GM23338 (cell line): ENCODE measurements around the gene LUZP2. TPM values are rescaled to one million over a fixed set of nuclear protein-coding genes. Genes with fewer than 3 reads are reported as not detected.

Experiments used
- ATAC-seq: fragments of 200-7000 bp; cut with Tn5 transposase; 3 replicates; pipeline ENCODE4 v1.9.1; 2020
- DNase-seq: peaks from one replicate; pipeline ENCODE4 v3.0.0-alpha.2; 2015; ENCODE audit warnings: low spot score
- H2AFZ ChIP-seq: fragments of 200-600 bp; sonication (generic); 2 replicates; pipeline ENCODE4 v1.8.0; 2016; ENCODE audit warnings: antibody characterized with exemption, mild to moderate bottlenecking, moderate library complexity
- H3F3A ChIP-seq: fragments of 200-600 bp; sonication (generic); replicated peaks from 2 replicates; pipeline ENCODE4 v1.8.0; 2017; ENCODE audit warnings: antibody characterized with exemption, mixed run types, low read depth
- H3K27ac ChIP-seq: fragments of 200-600 bp; sonication (generic); 2 replicates; pipeline ENCODE4 v1.6.1; 2016; ENCODE audit warnings: low read depth
- H3K27me3 ChIP-seq: fragments of 200-600 bp; sonication (generic); 2 replicates; pipeline ENCODE4 v1.8.0; 2016; ENCODE audit warnings: mild to moderate bottlenecking, mixed run types, moderate library complexity; ENCODE audit not compliant: insufficient read depth
- H3K36me3 ChIP-seq: fragments of 200-600 bp; sonication (generic); 2 replicates; pipeline ENCODE4 v1.8.0; 2016; ENCODE audit warnings: mild to moderate bottlenecking; ENCODE audit not compliant: insufficient read depth
- H3K4me1 ChIP-seq: fragments of 200-600 bp; sonication (generic); 2 replicates; pipeline ENCODE4 v1.8.0; 2016; ENCODE audit warnings: mild to moderate bottlenecking, moderate library complexity; ENCODE audit not compliant: insufficient read depth
- H3K4me2 ChIP-seq: fragments of 200-600 bp; sonication (generic); 2 replicates; pipeline ENCODE4 v1.7.1; 2017; ENCODE audit warnings: mixed run types
- H3K4me3 ChIP-seq: fragments of 200-600 bp; sonication (generic); 2 replicates; pipeline ENCODE4 v1.6.1; 2016; ENCODE audit warnings: mixed run types
- H3K79me2 ChIP-seq: fragments of 200-600 bp; sonication (generic); replicated peaks from 2 replicates; pipeline ENCODE4 v1.8.0; 2017; ENCODE audit warnings: mild to moderate bottlenecking; ENCODE audit not compliant: insufficient read depth
- H3K9me2 ChIP-seq: fragments of 200-600 bp; sonication (generic); 2 replicates; pipeline ENCODE4 v1.8.0; 2017; ENCODE audit not compliant: insufficient read depth
- H4K20me1 ChIP-seq: fragments of 200-600 bp; sonication (generic); replicated peaks from 2 replicates; pipeline ENCODE4 v1.8.0; 2017; ENCODE audit warnings: mild to moderate bottlenecking; ENCODE audit not compliant: insufficient read depth
- H3K27ac Mint-ChIP-seq: 2 replicates; pipeline ENCODE4 v1.8.0; 2020; ENCODE audit warnings: inconsistent platforms, mild to moderate bottlenecking, moderate library complexity, mixed read lengths
- H3K27me3 Mint-ChIP-seq: 3 replicates; pipeline ENCODE4 v1.8.0; 2022; ENCODE audit warnings: low read depth, mild to moderate bottlenecking, moderate library complexity, mixed read lengths, inconsistent platforms; ENCODE audit not compliant: insufficient read depth, poor library complexity
- H3K36me3 Mint-ChIP-seq: 3 replicates; pipeline ENCODE4 v1.8.0; 2021; ENCODE audit warnings: low read depth, mild to moderate bottlenecking, inconsistent platforms, moderate library complexity, mixed read lengths
- H3K4me1 Mint-ChIP-seq: 3 replicates; pipeline ENCODE4 v1.8.0; 2020; ENCODE audit warnings: mild to moderate bottlenecking, inconsistent platforms, mixed read lengths
- H3K4me3 Mint-ChIP-seq: 3 replicates; pipeline ENCODE4 v1.8.0; 2021; ENCODE audit warnings: moderate library complexity, mild to moderate bottlenecking, inconsistent platforms, mixed read lengths
- H3K9me3 Mint-ChIP-seq: 3 replicates; pipeline ENCODE4 v1.8.0; 2020; ENCODE audit warnings: moderate library complexity, mild to moderate bottlenecking, inconsistent platforms, mixed read lengths
- CREB1 ChIP-seq: fragments of 250-450 bp; sonication (Bioruptor Pico); IDR thresholded peaks from 2 replicates; pipeline ENCODE4 v1.5.0; 2020; ENCODE audit warnings: low read depth, mild to moderate bottlenecking, moderate library complexity
- EZH2 ChIP-seq: fragments of 200-600 bp; sonication (generic); IDR thresholded peaks from one replicate; pipeline ENCODE4 v1.8.0; 2017; ENCODE audit warnings: antibody characterized with exemption, mild to moderate bottlenecking, low read depth; ENCODE audit not compliant: unreplicated experiment
- EZH2phosphoT487 ChIP-seq: fragments of 200-600 bp; sonication (generic); IDR thresholded peaks from one replicate; pipeline ENCODE4 v1.8.1; 2018; ENCODE audit warnings: antibody characterized with exemption; ENCODE audit not compliant: unreplicated experiment
- JUNB ChIP-seq: IDR thresholded peaks from one replicate; pipeline ENCODE4 v1.6.1; 2016; ENCODE audit warnings: antibody characterized with exemption; ENCODE audit not compliant: unreplicated experiment
- NANOG ChIP-seq: IDR thresholded peaks from 2 replicates; pipeline ENCODE4 v1.6.1; 2016; ENCODE audit warnings: antibody characterized with exemption, borderline replicate concordance
- POLR2AphosphoS5 ChIP-seq: IDR thresholded peaks from 2 replicates; pipeline ENCODE4 v1.6.1; 2016; ENCODE audit warnings: antibody characterized with exemption, low read depth
- STAT1 ChIP-seq: IDR thresholded peaks from one replicate; pipeline ENCODE4 v1.6.1; 2016; ENCODE audit warnings: antibody characterized with exemption; ENCODE audit not compliant: unreplicated experiment
- ZNF114 ChIP-seq: fragments of 250-450 bp; sonication (Bioruptor Pico); IDR thresholded peaks from 2 replicates; pipeline ENCODE4 v1.5.0; 2020; ENCODE audit warnings: mild to moderate bottlenecking, moderate library complexity
- ZNF331 ChIP-seq: fragments of 250-450 bp; sonication (Bioruptor Pico); IDR thresholded peaks from 2 replicates; pipeline ENCODE4 v1.5.0; 2020; ENCODE audit warnings: low read depth, mild to moderate bottlenecking, moderate library complexity
- polyA plus RNA-seq: library from polyadenylated mRNA; unstranded; fragments of >200 nt; fragmentation: Nextera tagmentation; extraction: Ambion mirVana; gene quantifications from 2 replicates; pipeline ENCODE4 v1.2.1, GENCODE V29; 2016
- total RNA-seq: library from RNA; depleted of rRNA; stranded (reverse); fragments of >200 nt; shearing (Covaris generic); gene quantifications from 2 replicates; pipeline ENCODE4 v1.2.3, GENCODE V29; 2014
- TF ChIP-seq, protein P1 (sequence below): IDR thresholded peaks from one replicate; pipeline ENCODE4 v1.6.1; 2018; ENCODE audit warnings: antibody characterized with exemption; ENCODE audit not compliant: unreplicated experiment
- TF ChIP-seq, protein P2 (sequence below): fragments of 250-450 bp; sonication (Bioruptor Pico); IDR thresholded peaks from 2 replicates; pipeline ENCODE4 v1.5.0; 2020; ENCODE audit warnings: mild to moderate bottlenecking, moderate library complexity
- TF ChIP-seq, protein P3 (sequence below), 2 experiments: fragments of 200-600 bp in 1 of 2; sonication (generic) in 1 of 2; conservative IDR thresholded peaks; 2 replicates each; pipeline versions ENCODE4 v1.5.1 to v1.6.1; 2016 to 2017; ENCODE audit warnings: antibody characterized with exemption in 2 of 2, low read depth in 2 of 2, mild to moderate bottlenecking in 2 of 2, moderate library complexity in 1 of 2
- TF ChIP-seq, protein P4 (sequence below): IDR thresholded peaks from 2 replicates; pipeline ENCODE4 v1.6.1; 2016; ENCODE audit warnings: antibody characterized with exemption

LUZP2 gene
- total and polyA plus RNA-seq, 2 experiments from 2014 or later, result 2.0 to 9.2 TPM

DNA sequence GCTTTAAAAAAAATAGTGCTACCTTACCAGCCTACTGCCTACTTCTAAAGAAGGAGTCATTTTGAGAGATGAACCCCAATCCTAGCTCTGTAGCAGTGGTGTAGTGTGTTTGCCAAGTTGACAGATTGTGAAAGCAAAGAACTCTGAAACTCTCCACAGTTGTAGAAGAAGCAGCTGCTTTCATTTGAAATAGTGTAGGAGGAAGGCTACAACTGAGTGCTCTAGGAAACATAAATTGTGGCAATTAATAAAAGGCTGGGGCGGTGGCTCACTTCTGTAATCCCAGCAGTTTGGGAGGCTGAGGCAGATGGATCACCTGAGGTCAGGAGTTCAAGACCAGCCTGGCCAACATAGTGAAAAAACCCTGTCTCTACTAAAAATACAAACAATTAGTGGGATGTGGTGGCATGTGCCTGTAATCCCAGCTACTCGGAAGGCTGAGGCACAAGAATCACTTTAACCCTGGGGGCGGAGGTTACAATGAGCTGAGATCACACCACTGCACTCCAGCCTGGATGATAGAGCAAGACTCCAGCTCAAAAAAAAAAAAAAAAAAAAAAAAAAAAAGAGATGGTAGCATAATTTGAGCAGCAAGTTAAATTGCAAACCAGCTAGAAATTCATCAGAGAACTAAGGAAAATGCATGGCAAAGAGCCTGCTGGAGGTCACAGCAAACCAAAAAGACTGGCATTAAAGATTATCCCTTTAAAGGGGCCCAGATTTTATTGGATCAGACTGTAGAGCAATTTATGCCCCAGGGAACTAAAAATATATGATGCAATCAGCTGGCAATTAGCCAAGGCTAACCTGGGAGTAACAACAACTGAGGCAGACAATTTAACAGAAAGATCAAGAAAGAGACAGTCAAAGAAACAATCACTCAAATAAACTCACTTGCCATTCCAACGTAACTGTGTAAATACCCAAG is 112.6 kb downstream of the LUZP2 start:
- Histone ChIP-seq H4K20me1 (no peaks in the 10 kb centered on the region), H3K27ac (no peak overlapping the region), H3F3A (no peaks in the 10 kb centered on the region), H3K4me2 (no peak overlapping the region), H3K4me3 (no peak overlapping the region), H3K79me2 (no peaks in the 10 kb centered on the region), H3K9me2 (no peaks in the 10 kb centered on the region), H3K36me3 (no peaks in the 10 kb centered on the region), H3K27me3 (no peaks in the 10 kb centered on the region), H3K4me1 (no peaks in the 10 kb centered on the region), H2AFZ (no peak overlapping the region)
- Mint-ChIP-seq H3K27me3 (peaks cover 2% of the 10 kb centered on the region), H3K9me3 (no peaks in the 10 kb centered on the region), H3K4me1 (peaks cover 8% of the 10 kb centered on the region; the same call in 2 of the 3 replicates), H3K4me3 (no peak overlapping the region), H3K36me3 (no peaks in the 10 kb centered on the region), H3K27ac (no peak overlapping the region)
- no peak for TF ChIP-seq ZNF114 (CRISPR knock-in tag)
- no peak for TF ChIP-seq POLR2AphosphoS5
- no peak for TF ChIP-seq CREB1 (CRISPR knock-in tag)
- no peak for TF ChIP-seq EZH2
- TF ChIP-seq, protein P1, sequence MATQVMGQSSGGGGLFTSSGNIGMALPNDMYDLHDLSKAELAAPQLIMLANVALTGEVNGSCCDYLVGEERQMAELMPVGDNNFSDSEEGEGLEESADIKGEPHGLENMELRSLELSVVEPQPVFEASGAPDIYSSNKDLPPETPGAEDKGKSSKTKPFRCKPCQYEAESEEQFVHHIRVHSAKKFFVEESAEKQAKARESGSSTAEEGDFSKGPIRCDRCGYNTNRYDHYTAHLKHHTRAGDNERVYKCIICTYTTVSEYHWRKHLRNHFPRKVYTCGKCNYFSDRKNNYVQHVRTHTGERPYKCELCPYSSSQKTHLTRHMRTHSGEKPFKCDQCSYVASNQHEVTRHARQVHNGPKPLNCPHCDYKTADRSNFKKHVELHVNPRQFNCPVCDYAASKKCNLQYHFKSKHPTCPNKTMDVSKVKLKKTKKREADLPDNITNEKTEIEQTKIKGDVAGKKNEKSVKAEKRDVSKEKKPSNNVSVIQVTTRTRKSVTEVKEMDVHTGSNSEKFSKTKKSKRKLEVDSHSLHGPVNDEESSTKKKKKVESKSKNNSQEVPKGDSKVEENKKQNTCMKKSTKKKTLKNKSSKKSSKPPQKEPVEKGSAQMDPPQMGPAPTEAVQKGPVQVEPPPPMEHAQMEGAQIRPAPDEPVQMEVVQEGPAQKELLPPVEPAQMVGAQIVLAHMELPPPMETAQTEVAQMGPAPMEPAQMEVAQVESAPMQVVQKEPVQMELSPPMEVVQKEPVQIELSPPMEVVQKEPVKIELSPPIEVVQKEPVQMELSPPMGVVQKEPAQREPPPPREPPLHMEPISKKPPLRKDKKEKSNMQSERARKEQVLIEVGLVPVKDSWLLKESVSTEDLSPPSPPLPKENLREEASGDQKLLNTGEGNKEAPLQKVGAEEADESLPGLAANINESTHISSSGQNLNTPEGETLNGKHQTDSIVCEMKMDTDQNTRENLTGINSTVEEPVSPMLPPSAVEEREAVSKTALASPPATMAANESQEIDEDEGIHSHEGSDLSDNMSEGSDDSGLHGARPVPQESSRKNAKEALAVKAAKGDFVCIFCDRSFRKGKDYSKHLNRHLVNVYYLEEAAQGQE, result no peak
- TF ChIP-seq, protein P2, sequence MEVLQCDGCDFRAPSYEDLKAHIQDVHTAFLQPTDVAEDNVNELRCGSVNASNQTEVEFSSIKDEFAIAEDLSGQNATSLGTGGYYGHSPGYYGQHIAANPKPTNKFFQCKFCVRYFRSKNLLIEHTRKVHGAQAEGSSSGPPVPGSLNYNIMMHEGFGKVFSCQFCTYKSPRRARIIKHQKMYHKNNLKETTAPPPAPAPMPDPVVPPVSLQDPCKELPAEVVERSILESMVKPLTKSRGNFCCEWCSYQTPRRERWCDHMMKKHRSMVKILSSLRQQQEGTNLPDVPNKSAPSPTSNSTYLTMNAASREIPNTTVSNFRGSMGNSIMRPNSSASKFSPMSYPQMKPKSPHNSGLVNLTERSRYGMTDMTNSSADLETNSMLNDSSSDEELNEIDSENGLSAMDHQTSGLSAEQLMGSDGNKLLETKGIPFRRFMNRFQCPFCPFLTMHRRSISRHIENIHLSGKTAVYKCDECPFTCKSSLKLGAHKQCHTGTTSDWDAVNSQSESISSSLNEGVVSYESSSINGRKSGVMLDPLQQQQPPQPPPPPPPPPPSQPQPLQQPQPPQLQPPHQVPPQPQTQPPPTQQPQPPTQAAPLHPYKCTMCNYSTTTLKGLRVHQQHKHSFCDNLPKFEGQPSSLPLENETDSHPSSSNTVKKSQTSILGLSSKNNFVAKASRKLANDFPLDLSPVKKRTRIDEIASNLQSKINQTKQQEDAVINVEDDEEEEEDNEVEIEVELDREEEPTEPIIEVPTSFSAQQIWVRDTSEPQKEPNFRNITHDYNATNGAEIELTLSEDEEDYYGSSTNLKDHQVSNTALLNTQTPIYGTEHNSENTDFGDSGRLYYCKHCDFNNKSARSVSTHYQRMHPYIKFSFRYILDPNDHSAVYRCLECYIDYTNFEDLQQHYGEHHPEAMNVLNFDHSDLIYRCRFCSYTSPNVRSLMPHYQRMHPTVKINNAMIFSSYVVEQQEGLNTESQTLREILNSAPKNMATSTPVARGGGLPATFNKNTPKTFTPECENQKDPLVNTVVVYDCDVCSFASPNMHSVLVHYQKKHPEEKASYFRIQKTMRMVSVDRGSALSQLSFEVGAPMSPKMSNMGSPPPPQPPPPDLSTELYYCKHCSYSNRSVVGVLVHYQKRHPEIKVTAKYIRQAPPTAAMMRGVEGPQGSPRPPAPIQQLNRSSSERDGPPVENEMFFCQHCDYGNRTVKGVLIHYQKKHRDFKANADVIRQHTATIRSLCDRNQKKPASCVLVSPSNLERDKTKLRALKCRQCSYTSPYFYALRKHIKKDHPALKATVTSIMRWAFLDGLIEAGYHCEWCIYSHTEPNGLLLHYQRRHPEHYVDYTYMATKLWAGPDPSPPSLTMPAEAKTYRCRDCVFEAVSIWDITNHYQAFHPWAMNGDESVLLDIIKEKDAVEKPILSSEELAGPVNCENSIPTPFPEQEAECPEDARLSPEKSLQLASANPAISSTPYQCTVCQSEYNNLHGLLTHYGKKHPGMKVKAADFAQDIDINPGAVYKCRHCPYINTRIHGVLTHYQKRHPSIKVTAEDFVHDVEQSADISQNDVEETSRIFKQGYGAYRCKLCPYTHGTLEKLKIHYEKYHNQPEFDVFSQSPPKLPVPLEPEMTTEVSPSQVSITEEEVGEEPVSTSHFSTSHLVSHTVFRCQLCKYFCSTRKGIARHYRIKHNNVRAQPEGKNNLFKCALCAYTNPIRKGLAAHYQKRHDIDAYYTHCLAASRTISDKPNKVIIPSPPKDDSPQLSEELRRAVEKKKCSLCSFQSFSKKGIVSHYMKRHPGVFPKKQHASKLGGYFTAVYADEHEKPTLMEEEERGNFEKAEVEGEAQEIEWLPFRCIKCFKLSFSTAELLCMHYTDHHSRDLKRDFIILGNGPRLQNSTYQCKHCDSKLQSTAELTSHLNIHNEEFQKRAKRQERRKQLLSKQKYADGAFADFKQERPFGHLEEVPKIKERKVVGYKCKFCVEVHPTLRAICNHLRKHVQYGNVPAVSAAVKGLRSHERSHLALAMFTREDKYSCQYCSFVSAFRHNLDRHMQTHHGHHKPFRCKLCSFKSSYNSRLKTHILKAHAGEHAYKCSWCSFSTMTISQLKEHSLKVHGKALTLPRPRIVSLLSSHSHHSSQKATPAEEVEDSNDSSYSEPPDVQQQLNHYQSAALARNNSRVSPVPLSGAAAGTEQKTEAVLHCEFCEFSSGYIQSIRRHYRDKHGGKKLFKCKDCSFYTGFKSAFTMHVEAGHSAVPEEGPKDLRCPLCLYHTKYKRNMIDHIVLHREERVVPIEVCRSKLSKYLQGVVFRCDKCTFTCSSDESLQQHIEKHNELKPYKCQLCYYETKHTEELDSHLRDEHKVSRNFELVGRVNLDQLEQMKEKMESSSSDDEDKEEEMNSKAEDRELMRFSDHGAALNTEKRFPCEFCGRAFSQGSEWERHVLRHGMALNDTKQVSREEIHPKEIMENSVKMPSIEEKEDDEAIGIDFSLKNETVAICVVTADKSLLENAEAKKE (CRISPR knock-in tag), result no peak
- no peak for TF ChIP-seq STAT1
- TF ChIP-seq, protein P3, sequence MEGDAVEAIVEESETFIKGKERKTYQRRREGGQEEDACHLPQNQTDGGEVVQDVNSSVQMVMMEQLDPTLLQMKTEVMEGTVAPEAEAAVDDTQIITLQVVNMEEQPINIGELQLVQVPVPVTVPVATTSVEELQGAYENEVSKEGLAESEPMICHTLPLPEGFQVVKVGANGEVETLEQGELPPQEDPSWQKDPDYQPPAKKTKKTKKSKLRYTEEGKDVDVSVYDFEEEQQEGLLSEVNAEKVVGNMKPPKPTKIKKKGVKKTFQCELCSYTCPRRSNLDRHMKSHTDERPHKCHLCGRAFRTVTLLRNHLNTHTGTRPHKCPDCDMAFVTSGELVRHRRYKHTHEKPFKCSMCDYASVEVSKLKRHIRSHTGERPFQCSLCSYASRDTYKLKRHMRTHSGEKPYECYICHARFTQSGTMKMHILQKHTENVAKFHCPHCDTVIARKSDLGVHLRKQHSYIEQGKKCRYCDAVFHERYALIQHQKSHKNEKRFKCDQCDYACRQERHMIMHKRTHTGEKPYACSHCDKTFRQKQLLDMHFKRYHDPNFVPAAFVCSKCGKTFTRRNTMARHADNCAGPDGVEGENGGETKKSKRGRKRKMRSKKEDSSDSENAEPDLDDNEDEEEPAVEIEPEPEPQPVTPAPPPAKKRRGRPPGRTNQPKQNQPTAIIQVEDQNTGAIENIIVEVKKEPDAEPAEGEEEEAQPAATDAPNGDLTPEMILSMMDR (conservative IDR thresholded peaks at IDR 0.05; ENCODE audit: low read depth in 2 of 2), result no peak
- TF ChIP-seq, protein P4, sequence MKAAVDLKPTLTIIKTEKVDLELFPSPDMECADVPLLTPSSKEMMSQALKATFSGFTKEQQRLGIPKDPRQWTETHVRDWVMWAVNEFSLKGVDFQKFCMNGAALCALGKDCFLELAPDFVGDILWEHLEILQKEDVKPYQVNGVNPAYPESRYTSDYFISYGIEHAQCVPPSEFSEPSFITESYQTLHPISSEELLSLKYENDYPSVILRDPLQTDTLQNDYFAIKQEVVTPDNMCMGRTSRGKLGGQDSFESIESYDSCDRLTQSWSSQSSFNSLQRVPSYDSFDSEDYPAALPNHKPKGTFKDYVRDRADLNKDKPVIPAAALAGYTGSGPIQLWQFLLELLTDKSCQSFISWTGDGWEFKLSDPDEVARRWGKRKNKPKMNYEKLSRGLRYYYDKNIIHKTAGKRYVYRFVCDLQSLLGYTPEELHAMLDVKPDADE, result no peak
- TF ChIP-seq EZH2phosphoT487, result no peak
- no peak for TF ChIP-seq NANOG
- no peak for TF ChIP-seq JUNB
- no peak for TF ChIP-seq ZNF331 (CRISPR knock-in tag)
- ATAC-seq (no peak), DNase-seq (no peak)
